Measurements from ENCODE around the gene MEIS2.

- TF ChIP-seq CTCF (IDR thresholded peaks at IDR 0.05) (no peak), POLR2A (IDR thresholded peaks at IDR 0.05) (no peak)
Observed at GRCh38 chr15:36907295-36907694, 193.1 kb downstream of the MEIS2 start.

Data from thyroid gland (tissue), 4 donors.